Measurements from ENCODE around the gene PACSIN2. TPM values are rescaled to one million over a fixed set of nuclear protein-coding genes. Genes with fewer than 3 reads are reported as not detected.
A peak's percentile ranks its signal among the peaks of the same experiment; 100 is the strongest.
"Not testable (repeated sequence)": the region's sequence is repeated elsewhere in the genome, so short reads cannot be mapped to it uniquely, and the experiment has no call there.

The PACSIN2 gene
- total RNA-seq, 1 donor from 2014 or later: 29.7 TPM

GRCh38 chr22:42945027-42945426 lies 69.9 kb downstream of the PACSIN2 start:
- ATAC-seq: no peak

- ATAC-seq: no peak
Measured at GRCh38 chr22:42944409-42944808, 70.5 kb downstream of the PACSIN2 start.

- ATAC-seq: no peak
Measured at GRCh38 chr22:42943981-42944380, 71.0 kb downstream of the PACSIN2 start.

- ATAC-seq: no peak
Measured at GRCh38 chr22:42942351-42942750, 72.6 kb downstream of the PACSIN2 start.

GRCh38 chr22:42939941-42940653 lies 74.9 kb downstream of the PACSIN2 start:
- peak; percentile 59 for ATAC-seq

GRCh38 chr22:42939451-42939881 lies 75.5 kb downstream of the PACSIN2 start:
- ATAC-seq: peak; percentile 70

GRCh38 chr22:42938976-42939375 lies 76.0 kb downstream of the PACSIN2 start:
- peak; percentile 54 for ATAC-seq

GRCh38 chr22:42938449-42938848 lies 76.5 kb downstream of the PACSIN2 start:
- peak; percentile 8 for ATAC-seq

GRCh38 chr22:42937164-42937843 lies 77.6 kb downstream of the PACSIN2 start:
- ATAC-seq: peak; percentile 83

- ATAC-seq: not testable (repeated sequence)
Measured at GRCh38 chr22:42936680-42937079, 78.3 kb downstream of the PACSIN2 start.

- no peak for ATAC-seq
Measured at GRCh38 chr22:42934338-42934737, 80.6 kb downstream of the PACSIN2 start.

GRCh38 chr22:42933485-42934091 lies 81.4 kb downstream of the PACSIN2 start:
- no peak for ATAC-seq

- ATAC-seq: no peak
Measured at GRCh38 chr22:42932857-42933484, 82.0 kb downstream of the PACSIN2 start.

GRCh38 chr22:42932197-42932519 lies 82.8 kb downstream of the PACSIN2 start:
- ATAC-seq: no peak

GRCh38 chr22:42931421-42932196 lies 83.3 kb downstream of the PACSIN2 start:
- ATAC-seq: peak; percentile 3

- peak; percentile 75 for ATAC-seq
Measured at GRCh38 chr22:42930810-42931420, 84.0 kb downstream of the PACSIN2 start.

- no peak for ATAC-seq
Measured at GRCh38 chr22:42929838-42930155, 85.2 kb downstream of the PACSIN2 start.

- peak; percentile 31 for ATAC-seq
Measured at GRCh38 chr22:42928969-42929837, 85.7 kb downstream of the PACSIN2 start.

- ATAC-seq: no peak
Measured at GRCh38 chr22:42927966-42928365, 87.0 kb downstream of the PACSIN2 start.

- no peak for ATAC-seq
Measured at GRCh38 chr22:42926768-42927167, 88.2 kb downstream of the PACSIN2 start.

GRCh38 chr22:42926104-42926503 lies 88.8 kb downstream of the PACSIN2 start:
- ATAC-seq: no peak
